Esophagus muscularis mucosa (tissue), 4 donors: ENCODE measurements around the gene PRPH2. TPM values are rescaled to one million over a fixed set of nuclear protein-coding genes. Genes with fewer than 3 reads are reported as not detected.

ENCODE experiments used
- DNase-seq: peaks from one replicate; pipeline ENCODE4 v3.0.0-alpha.2; 2017; ENCODE audit errors: extremely low spot score
- H3K27ac ChIP-seq, 4 donors: fragments of 200-600 bp; sonication (generic); replicated peaks in 1 of 4; 1 replicate in 3 of 4; 2 replicates in 1 of 4; pipeline ENCODE4 v1.5.1; 2016 to 2019; ENCODE audit warnings: mild to moderate bottlenecking in 1 of 4
- H3K27me3 ChIP-seq, 4 donors: fragments of 200-600 bp; sonication (generic); one replicate each; pipeline versions ENCODE4 v1.5.1 to v1.6.0; 2016 to 2019
- H3K36me3 ChIP-seq, 4 donors: fragments of 200-600 bp; sonication (generic); one replicate each; pipeline ENCODE4 v1.5.1; 2016 to 2019
- H3K4me1 ChIP-seq, 4 donors: fragments of 200-600 bp; sonication (generic); one replicate each; pipeline ENCODE4 v1.5.1; 2016 to 2019
- H3K4me3 ChIP-seq, 4 donors: fragments of 200-600 bp; sonication (generic); 1 replicate in 2 of 4; 2 replicates in 2 of 4; pipeline ENCODE4 v1.5.1; 2016 to 2019; ENCODE audit warnings: mild to moderate bottlenecking in 4 of 4, moderate library complexity in 1 of 4
- H3K9me3 ChIP-seq, 4 donors: fragments of 200-600 bp; sonication (generic); 1 replicate in 3 of 4; 2 replicates in 1 of 4; pipeline ENCODE4 v1.5.1; 2016 to 2019
- CTCF ChIP-seq, 3 experiments: fragments of 200-600 bp in 2 of 3; fragments of 450-650 bp in 1 of 3; sonication (generic) in 2 of 3; IDR thresholded peaks; one replicate each; pipeline ENCODE4 v1.5.1; 2017 to 2019; ENCODE audit warnings: antibody characterized with exemption in 3 of 3, mild to moderate bottlenecking in 2 of 3, moderate library complexity in 1 of 3
- EP300 ChIP-seq: sonication (generic); formaldehyde crosslinking; IDR thresholded peaks from one replicate; pipeline ENCODE4 v1.6.1; 2017; ENCODE audit warnings: antibody characterized with exemption
- POLR2A ChIP-seq: fragments of 450-650 bp; IDR thresholded peaks from one replicate; pipeline ENCODE4 v1.6.1; 2017; ENCODE audit warnings: antibody characterized with exemption, moderate library complexity, mild to moderate bottlenecking, low read depth
- POLR2AphosphoS5 ChIP-seq, 2 donors: sonication (generic); formaldehyde crosslinking; IDR thresholded peaks; one replicate each; pipeline ENCODE4 v1.6.1; 2017; ENCODE audit warnings: antibody characterized with exemption in 2 of 2
- WGBS: methylation state at CpG from one replicate; pipeline ENCODE4 v1.1.5; 2018; 5-methylcytosine and 5-hydroxymethylcytosine counted together
- intact Hi-C: fragments of 100-400 bp; cut with DNase I; formaldehyde crosslinking; loops from one replicate; pipeline ENCODE4 v1.15.1; 2023
- total RNA-seq, 4 donors: library from RNA; depleted of rRNA; stranded (reverse); fragments of >200 nt; gene quantifications; one replicate each; pipeline versions ENCODE4 v1.1.0 to v1.2.1, GENCODE V29; 2016

Gene PRPH2
- total RNA-seq, 4 donors from 2014 or later: 0.42 to 2.0 (median 0.90) TPM

GRCh38 chr6:42664718-42665117 lies 57.7 kb downstream of the PRPH2 start:
- Histone ChIP-seq H3K27me3 (no peaks in the 10 kb centered on the region), H3K27ac (no peak overlapping the region), H3K36me3 (peaks cover 61 to 95% (median 80%) of the 10 kb centered on the region in 4 donors), H3K9me3 (no peaks in the 10 kb centered on the region), H3K4me1 (peaks cover 0 to 4% (median 1%) of the 10 kb centered on the region in 4 donors), H3K4me3 (no peak overlapping the region)
- intact Hi-C loops: loop anchor here (5.0 kb wide), 1 partner anchor 213 kb away; the partner anchor contains the start of gene RPL7L1
- 95% methylated on average over 2 of the region's 2 CpGs for WGBS
- no peak for DNase-seq
- TF ChIP-seq POLR2A (no peak), EP300 (no peak)

GRCh38 chr6:42661540-42662153 lies 60.8 kb downstream of the PRPH2 start:
- Histone ChIP-seq H3K4me3 (no peak overlapping the region), H3K4me1 (peaks cover 0 to 4% (median 1%) of the 10 kb centered on the region in 4 donors), H3K27ac (peak overlapping the region in 1 of 4 donors; percentile 24), H3K9me3 (no peaks in the 10 kb centered on the region), H3K36me3 (peaks cover 67 to 95% (median 81%) of the 10 kb centered on the region in 4 donors), H3K27me3 (no peaks in the 10 kb centered on the region)
- intact Hi-C loops: loop anchor here (2.0 to 5.0 kb wide), 2 partner anchors 65 to 216 kb away; partner anchors contain the start of gene RPL7L1
- WGBS: 0% methylated on average over 5 of the region's 5 CpGs
- DNase-seq: peak; percentile 96
- no peak for TF ChIP-seq EP300
- TF ChIP-seq POLR2AphosphoS5 (IDR thresholded peaks at IDR 0.05): peak; percentile 23 to 24
- TF ChIP-seq CTCF (IDR thresholded peaks at IDR 0.05): peak; percentile 83 to 93 (median 87)

- intact Hi-C loops: loop anchor here (5.0 kb wide), 1 partner anchor 217 kb away; the partner anchor contains the start of gene RPL7L1
- H3K27ac ChIP-seq: no peak overlapping the region
- no peaks in the 10 kb centered on the region for H3K9me3 ChIP-seq
- no peak for DNase-seq
- WGBS: 17% methylated on average over 1 of the region's 1 CpG
- no peaks in the 10 kb centered on the region for H3K27me3 ChIP-seq
- H3K4me3 ChIP-seq: no peak overlapping the region
- TF ChIP-seq CTCF (IDR thresholded peaks at IDR 0.05): no peak
- no peak for TF ChIP-seq POLR2A
- TF ChIP-seq POLR2AphosphoS5 (IDR thresholded peaks at IDR 0.05): no peak
- TF ChIP-seq EP300: no peak
- peaks cover 0 to 4% (median 1%) of the 10 kb centered on the region in 4 donors for H3K4me1 ChIP-seq
- H3K36me3 ChIP-seq: peaks cover 73 to 94% (median 81%) of the 10 kb centered on the region in 4 donors
Measured at GRCh38 chr6:42659806-42660205, 62.6 kb downstream of the PRPH2 start.

GRCh38 chr6:42653851-42654250 lies 68.5 kb downstream of the PRPH2 start:
- TF ChIP-seq POLR2AphosphoS5 (IDR thresholded peaks at IDR 0.05) (no peak), POLR2A (no peak), EP300 (no peak), CTCF (IDR thresholded peaks at IDR 0.05) (no peak)
- intact Hi-C loops: no loop called here
- WGBS: 81% methylated on average over 5 of the region's 5 CpGs
- no peaks in the 10 kb centered on the region for H3K4me1 ChIP-seq
- H3K9me3 ChIP-seq: no peaks in the 10 kb centered on the region
- DNase-seq: no peak
- H3K4me3 ChIP-seq: no peak overlapping the region
- no peak overlapping the region for H3K27ac ChIP-seq
- H3K36me3 ChIP-seq: peaks cover 57 to 98% (median 91%) of the 10 kb centered on the region in 4 donors
- no peaks in the 10 kb centered on the region for H3K27me3 ChIP-seq

GRCh38 chr6:42652024-42652746 lies 70.2 kb downstream of the PRPH2 start:
- no peaks in the 10 kb centered on the region for H3K4me1 ChIP-seq
- TF ChIP-seq EP300 (no peak), POLR2A (no peak), CTCF (IDR thresholded peaks at IDR 0.05) (no peak), POLR2AphosphoS5 (IDR thresholded peaks at IDR 0.05) (no peak)
- H3K4me3 ChIP-seq: no peak overlapping the region
- H3K27me3 ChIP-seq: no peaks in the 10 kb centered on the region
- DNase-seq: no peak
- H3K27ac ChIP-seq: no peak overlapping the region
- no peaks in the 10 kb centered on the region for H3K9me3 ChIP-seq
- H3K36me3 ChIP-seq: peaks cover 57 to 98% (median 85%) of the 10 kb centered on the region in 4 donors
- intact Hi-C loops: no loop called here
- 91% methylated on average over 5 of the region's 5 CpGs for WGBS
